ENCODE measurements around the gene SARS2.

Gene SARS2

GRCh38 chr19:38917516-38917915, 13.0 kb downstream of the SARS2 start:
- no peak for DNase-seq

GRCh38 chr19:38915329-38916321, 14.9 kb downstream of the SARS2 start:
- DNase-seq = no peak

GRCh38 chr19:38913958-38914357, 16.6 kb downstream of the SARS2 start:
- no peak for DNase-seq

GRCh38 chr19:38912600-38913514, 17.7 kb downstream of the SARS2 start:
- DNase-seq = no peak

- DNase-seq = no peak
Measured at GRCh38 chr19:38911388-38912001, 19.1 kb downstream of the SARS2 start.

GRCh38 chr19:38910488-38910887, 20.1 kb downstream of the SARS2 start:
- DNase-seq = no peak

GRCh38 chr19:38908911-38909310, 21.7 kb downstream of the SARS2 start:
- DNase-seq = no peak

GRCh38 chr19:38907670-38908069, 22.9 kb downstream of the SARS2 start:
- DNase-seq = no peak

GRCh38 chr19:38907227-38907626, 23.3 kb downstream of the SARS2 start:
- no peak for DNase-seq

- DNase-seq = no peak
Measured at GRCh38 chr19:38905620-38906019, 24.9 kb downstream of the SARS2 start.

GRCh38 chr19:38904581-38905539, 25.7 kb downstream of the SARS2 start:
- no peak for DNase-seq

GRCh38 chr19:38901683-38902082, 28.9 kb downstream of the SARS2 start:
- DNase-seq = no peak

GRCh38 chr19:38900743-38901190, 29.8 kb downstream of the SARS2 start:
- DNase-seq = no peak

- DNase-seq = no peak
Measured at GRCh38 chr19:38900202-38900629, 30.3 kb downstream of the SARS2 start.

GRCh38 chr19:38899447-38900201, 30.9 kb downstream of the SARS2 start, which contains the start of the genes NFKBIB and SIRT2:
NFKBIB (plus strand) TSS chr19:38899969; CDS start chr19:38900033, 64 bp downstream.
SIRT2 (minus strand) TSS chr19:38899618; CDS start chr19:38899521, 97 bp downstream.
- peak; percentile 98 to 100 for DNase-seq

GRCh38 chr19:38898788-38899446, 31.6 kb downstream of the SARS2 start:
- no peak for DNase-seq

- DNase-seq = no peak
Measured at GRCh38 chr19:38894968-38895367, 35.6 kb downstream of the SARS2 start.

- DNase-seq = no peak
Measured at GRCh38 chr19:38893341-38893771, 37.2 kb downstream of the SARS2 start.

- DNase-seq = no peak
Measured at GRCh38 chr19:38892841-38893240, 37.7 kb downstream of the SARS2 start.

GRCh38 chr19:38891771-38892170, 38.8 kb downstream of the SARS2 start:
- DNase-seq = no peak

Measured in NCI-H187 (cell line).